ENCODE measurements around the gene MAP3K5. TPM values are rescaled to one million over a fixed set of nuclear protein-coding genes. Genes with fewer than 3 reads are reported as not detected.

MAP3K5 gene
- total and polyA plus RNA-seq, 9 of the 15 experiments (the other 6 are each of a cell fraction or from before 2014, with no cell fraction given), result 2.2 to 13.0 (median 9.9) TPM

GRCh38 chr6:136764517-136764993 lies 27.7 kb downstream of the MAP3K5 start:
- Histone ChIP-seq H3K79me2 (ENCODE audit: control insufficient read depth, insufficient read depth, low read length) (peaks cover 96% of the 10 kb centered on the region), H3K9ac (ENCODE audit: insufficient read depth in 1 of 2, low read depth in 2 of 2, low read length in 2 of 2) (no peak overlapping the region), H3K9me3 (replicated peaks; ENCODE audit: control insufficient read depth, insufficient read depth, low read depth, low read length) (no peaks in the 10 kb centered on the region), H3K27ac (ENCODE audit: extremely low read depth, low read depth, low read length) (peak overlapping the region; percentile 40; the same call in 2 of the 3 replicates), H2AFZ (ENCODE audit: low read depth, low read length) (no peak overlapping the region), H4K20me1 (replicated peaks; ENCODE audit: control insufficient read depth, insufficient read depth, low read length) (no peaks in the 10 kb centered on the region), H3K27me3 (ENCODE audit: control insufficient read depth in 2 of 2, insufficient read depth in 2 of 2, low read length in 2 of 2) (no peaks in the 10 kb centered on the region), H3K4me2 (ENCODE audit: insufficient read depth, low read length) (no peak overlapping the region), H3K9me1 (ENCODE audit: control insufficient read depth, insufficient read depth, low read length) (no peaks in the 10 kb centered on the region), H3K4me1 (replicated peaks in 1 of 2; ENCODE audit: control insufficient read depth in 2 of 2, insufficient read depth in 2 of 2, low read length in 2 of 2) (peaks cover 5 to 61% of the 10 kb centered on the region in 2 experiments; a peak in 4 of 5 replicates), H3K4me3 (no peak overlapping the region), H3K36me3 (ENCODE audit: control insufficient read depth, insufficient read depth, low read length) (no peaks in the 10 kb centered on the region)
- in situ Hi-C loops (cut with MboI) (no loop called here), intact Hi-C loops (cut with micrococcal nuclease) (no loop called here)
- ATAC-seq (no peak), FAIRE-seq (peak; percentile 19), DNase-seq (ENCODE audit: extremely low read depth in 1 of 4, low spot score in 3 of 4) (no peak)
- CTCF ChIA-PET (ENCODE audit: low intra/inter-chr PET ratio), result no interaction called here
- WGBS (ENCODE audit: insufficient coverage, low coverage, missing lambda C conversion rate), result 37% methylated on average over 3 of the region's 3 CpGs
- POLR2A ChIA-PET, result interaction anchor here (2.0 to 2.3 kb wide), 2 partner anchors 11 to 28 kb away, joined by 6 to 8 read pairs; partner anchors contain the start of gene MAP3K5
- TF ChIP-seq PBX2 (CRISPR knock-in tag; IDR thresholded peaks at IDR 0.05; ENCODE audit: low read depth), result no peak
- 0 out of 2 replicates have a peak, but pooled peaks have one; percentile 9 for TF ChIP-seq PBX2 (tag; conservative IDR thresholded peaks at IDR 0.05; ENCODE audit: low read depth)
- no peak for TF ChIP-seq SFPQ (IDR thresholded peaks at IDR 0.05; ENCODE audit: low read depth, low read length)
- no peak for TF ChIP-seq ZNF408 (CRISPR knock-in tag; IDR thresholded peaks at IDR 0.05; ENCODE audit: low read depth)
- TF ChIP-seq IRF1 (CRISPR knock-in tag; IDR thresholded peaks at IDR 0.05; ENCODE audit: borderline replicate concordance), result no peak
- TF ChIP-seq CTBP1 (IDR thresholded peaks at IDR 0.05; ENCODE audit: borderline replicate concordance), result no peak
- no peak for TF ChIP-seq PTTG1 (tag; IDR thresholded peaks at IDR 0.05; ENCODE audit: low read depth)
- BruUV-seq (replicated peaks), result no TSS peak
